HepG2 (cell line): Measurements from ENCODE around the gene BCKDHA. TPM values are rescaled to one million over a fixed set of nuclear protein-coding genes. Genes with fewer than 3 reads are reported as not detected.

Experiments
- FOSL2 ChIP-seq: sonication (generic); formaldehyde crosslinking; IDR thresholded peaks from 2 replicates; pipeline ENCODE4 v1.4.0; 2020; ENCODE audit warnings: missing genetic modification reagents
- GRHL1 ChIP-seq: sonication (generic); formaldehyde crosslinking; conservative IDR thresholded peaks from 2 replicates; pipeline ENCODE4 v1.8.0; 2022; ENCODE audit warnings: missing genetic modification reagents
- HNRNPUL1 ChIP-seq: fragments of 200-400 bp; formaldehyde crosslinking; IDR thresholded peaks from 2 replicates; pipeline ENCODE4 v1.6.1; 2017; ENCODE audit warnings: low read depth, mild to moderate bottlenecking, low read length, moderate library complexity
- IRF2 ChIP-seq: IDR thresholded peaks from 2 replicates; pipeline ENCODE4 v1.6.1; 2018; ENCODE audit warnings: missing genetic modification reagents, missing compliant biosample characterization
- KLF6 ChIP-seq: IDR thresholded peaks from 2 replicates; pipeline ENCODE4 v1.8.0; 2016; ENCODE audit warnings: missing biosample characterization, missing genetic modification reagents
- YEATS4 ChIP-seq: sonication (generic); formaldehyde crosslinking; IDR thresholded peaks from 2 replicates; pipeline ENCODE4 v1.4.0; 2020; ENCODE audit warnings: missing genetic modification reagents, borderline replicate concordance
- ZFY ChIP-seq: sonication (generic); formaldehyde crosslinking; IDR thresholded peaks from 2 replicates; pipeline ENCODE4 v1.4.0; 2020; ENCODE audit warnings: missing genetic modification reagents
- ZNF251 ChIP-seq: sonication (generic); formaldehyde crosslinking; IDR thresholded peaks from 2 replicates; pipeline ENCODE4 v1.9.0; 2021; ENCODE audit warnings: mild to moderate bottlenecking, missing genetic modification reagents
- ZNF460 ChIP-seq: sonication (generic); formaldehyde crosslinking; IDR thresholded peaks from 2 replicates; pipeline ENCODE4 v1.5.1; 2020; ENCODE audit warnings: missing genetic modification reagents, mild to moderate bottlenecking, borderline replicate concordance
- polyA plus RNA-seq, 8 experiments: library from polyadenylated mRNA; depleted of rRNA in 3 of 8; stranded (reverse) in 7 of 8; unstranded in 1 of 8; fragments of >200 nt; fragmentation: Illumina TruSeq in 4 of 8; extraction: Trizol in 4 of 8; gene quantifications; 2 replicates each; pipeline versions ENCODE4 v1.2.1 to v1.2.3, GENCODE V29; 2011 to 2016; ENCODE audit warnings: low read depth in 4 of 8, missing spikeins in 1 of 8, mixed read lengths in 1 of 8; ENCODE audit not compliant: insufficient read depth in 1 of 8
- total RNA-seq, 5 experiments: library from RNA; depleted of rRNA; stranded (reverse); fragments of >200 nt; fragmentation: Illumina TruSeq; extraction: Trizol; gene quantifications; 2 replicates each; pipeline ENCODE4 v1.2.3, GENCODE V29; 2016; ENCODE audit warnings: low read depth in 1 of 5
- TF ChIP-seq, protein P1 (sequence below): IDR thresholded peaks from 2 replicates; pipeline ENCODE4 v1.6.1; 2016; ENCODE audit warnings: low read depth, missing genetic modification reagents, missing compliant biosample characterization
- TF ChIP-seq, protein P2 (sequence below): fragments of 450-650 bp; IDR thresholded peaks from 2 replicates; pipeline ENCODE4 v1.6.1; 2017; ENCODE audit warnings: mild to moderate bottlenecking
- TF ChIP-seq, protein P3 (sequence below): sonication (generic); formaldehyde crosslinking; IDR thresholded peaks from 2 replicates; pipeline ENCODE4 v1.5.0; 2020; ENCODE audit warnings: missing genetic modification reagents
- TF ChIP-seq, protein P4 (sequence below): sonication (generic); formaldehyde crosslinking; IDR thresholded peaks from 2 replicates; pipeline ENCODE4; 2020; ENCODE audit warnings: missing genetic modification reagents, mild to moderate bottlenecking, borderline replicate concordance

The BCKDHA gene
- total and polyA plus RNA-seq, 2 of the 13 experiments (the other 11 are each of a cell fraction or from before 2014, with no cell fraction given): 11.8 to 31.5 TPM

DNA sequence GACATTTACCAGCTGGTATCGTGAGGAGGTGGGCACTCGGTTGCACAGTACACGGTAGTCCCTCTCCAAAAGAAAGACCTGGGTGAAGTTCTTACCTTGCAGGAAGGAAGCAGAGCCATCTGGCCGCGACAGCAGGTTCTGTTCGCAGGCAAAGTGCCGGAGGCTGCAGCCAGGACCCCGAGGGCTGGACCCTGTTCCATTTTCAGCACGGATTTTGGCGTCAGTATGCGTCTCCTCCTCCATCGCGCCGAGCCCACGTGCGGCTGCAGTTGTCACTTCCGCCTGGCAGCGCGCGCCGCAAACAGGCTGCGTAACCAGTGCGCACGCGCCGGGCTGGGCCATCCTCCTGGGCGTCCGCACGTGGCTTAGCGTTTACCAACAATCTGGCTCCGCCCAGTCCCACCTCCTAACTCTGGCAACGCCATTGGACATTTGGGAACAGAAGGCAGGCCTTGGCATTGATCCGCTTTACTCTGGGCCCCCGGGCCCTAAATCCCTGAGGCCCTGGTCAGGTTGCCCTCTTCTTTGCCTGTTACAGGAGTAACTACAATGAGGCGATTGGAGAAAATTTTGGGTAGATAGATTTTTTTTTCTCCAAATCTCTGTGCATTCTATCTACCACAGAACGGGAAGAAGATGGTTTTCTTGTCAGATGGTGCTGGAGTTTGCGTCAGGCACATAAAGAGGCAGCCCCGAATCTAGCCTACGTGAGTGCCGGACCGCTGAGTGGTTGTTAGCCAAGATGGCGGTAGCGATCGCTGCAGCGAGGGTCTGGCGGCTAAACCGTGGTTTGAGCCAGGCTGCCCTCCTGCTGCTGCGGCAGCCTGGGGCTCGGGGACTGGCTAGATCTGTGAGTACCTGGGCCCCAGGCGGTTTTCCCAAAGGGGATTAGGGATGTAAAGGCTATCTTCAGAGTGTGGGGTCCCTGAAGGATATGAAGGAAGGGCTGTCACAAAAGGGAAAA is at the start of gene BCKDHA, which contains the start of gene EXOSC5 (continued):
- TF ChIP-seq GRHL1 (CRISPR knock-in tag): no peak
- TF ChIP-seq YEATS4 (CRISPR knock-in tag): peak; percentile 98
- TF ChIP-seq HNRNPUL1: no peak
- TF ChIP-seq FOSL2: peak; percentile 55
- TF ChIP-seq ZNF460 (CRISPR knock-in tag): no peak; the same call in 1 of the 2 replicates
- TF ChIP-seq, protein P1, sequence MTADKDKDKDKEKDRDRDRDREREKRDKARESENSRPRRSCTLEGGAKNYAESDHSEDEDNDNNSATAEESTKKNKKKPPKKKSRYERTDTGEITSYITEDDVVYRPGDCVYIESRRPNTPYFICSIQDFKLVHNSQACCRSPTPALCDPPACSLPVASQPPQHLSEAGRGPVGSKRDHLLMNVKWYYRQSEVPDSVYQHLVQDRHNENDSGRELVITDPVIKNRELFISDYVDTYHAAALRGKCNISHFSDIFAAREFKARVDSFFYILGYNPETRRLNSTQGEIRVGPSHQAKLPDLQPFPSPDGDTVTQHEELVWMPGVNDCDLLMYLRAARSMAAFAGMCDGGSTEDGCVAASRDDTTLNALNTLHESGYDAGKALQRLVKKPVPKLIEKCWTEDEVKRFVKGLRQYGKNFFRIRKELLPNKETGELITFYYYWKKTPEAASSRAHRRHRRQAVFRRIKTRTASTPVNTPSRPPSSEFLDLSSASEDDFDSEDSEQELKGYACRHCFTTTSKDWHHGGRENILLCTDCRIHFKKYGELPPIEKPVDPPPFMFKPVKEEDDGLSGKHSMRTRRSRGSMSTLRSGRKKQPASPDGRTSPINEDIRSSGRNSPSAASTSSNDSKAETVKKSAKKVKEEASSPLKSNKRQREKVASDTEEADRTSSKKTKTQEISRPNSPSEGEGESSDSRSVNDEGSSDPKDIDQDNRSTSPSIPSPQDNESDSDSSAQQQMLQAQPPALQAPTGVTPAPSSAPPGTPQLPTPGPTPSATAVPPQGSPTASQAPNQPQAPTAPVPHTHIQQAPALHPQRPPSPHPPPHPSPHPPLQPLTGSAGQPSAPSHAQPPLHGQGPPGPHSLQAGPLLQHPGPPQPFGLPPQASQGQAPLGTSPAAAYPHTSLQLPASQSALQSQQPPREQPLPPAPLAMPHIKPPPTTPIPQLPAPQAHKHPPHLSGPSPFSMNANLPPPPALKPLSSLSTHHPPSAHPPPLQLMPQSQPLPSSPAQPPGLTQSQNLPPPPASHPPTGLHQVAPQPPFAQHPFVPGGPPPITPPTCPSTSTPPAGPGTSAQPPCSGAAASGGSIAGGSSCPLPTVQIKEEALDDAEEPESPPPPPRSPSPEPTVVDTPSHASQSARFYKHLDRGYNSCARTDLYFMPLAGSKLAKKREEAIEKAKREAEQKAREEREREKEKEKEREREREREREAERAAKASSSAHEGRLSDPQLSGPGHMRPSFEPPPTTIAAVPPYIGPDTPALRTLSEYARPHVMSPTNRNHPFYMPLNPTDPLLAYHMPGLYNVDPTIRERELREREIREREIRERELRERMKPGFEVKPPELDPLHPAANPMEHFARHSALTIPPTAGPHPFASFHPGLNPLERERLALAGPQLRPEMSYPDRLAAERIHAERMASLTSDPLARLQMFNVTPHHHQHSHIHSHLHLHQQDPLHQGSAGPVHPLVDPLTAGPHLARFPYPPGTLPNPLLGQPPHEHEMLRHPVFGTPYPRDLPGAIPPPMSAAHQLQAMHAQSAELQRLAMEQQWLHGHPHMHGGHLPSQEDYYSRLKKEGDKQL: 0 out of 2 replicates have a peak, but pooled peaks have one; percentile 6
- TF ChIP-seq IRF2 (CRISPR knock-in tag): no peak; the same call in none of the 2 replicates
- no peak for TF ChIP-seq ZNF251
- no peak for TF ChIP-seq KLF6 (CRISPR knock-in tag)
- TF ChIP-seq ZFY (CRISPR knock-in tag): peak; percentile 69
- TF ChIP-seq, protein P2, sequence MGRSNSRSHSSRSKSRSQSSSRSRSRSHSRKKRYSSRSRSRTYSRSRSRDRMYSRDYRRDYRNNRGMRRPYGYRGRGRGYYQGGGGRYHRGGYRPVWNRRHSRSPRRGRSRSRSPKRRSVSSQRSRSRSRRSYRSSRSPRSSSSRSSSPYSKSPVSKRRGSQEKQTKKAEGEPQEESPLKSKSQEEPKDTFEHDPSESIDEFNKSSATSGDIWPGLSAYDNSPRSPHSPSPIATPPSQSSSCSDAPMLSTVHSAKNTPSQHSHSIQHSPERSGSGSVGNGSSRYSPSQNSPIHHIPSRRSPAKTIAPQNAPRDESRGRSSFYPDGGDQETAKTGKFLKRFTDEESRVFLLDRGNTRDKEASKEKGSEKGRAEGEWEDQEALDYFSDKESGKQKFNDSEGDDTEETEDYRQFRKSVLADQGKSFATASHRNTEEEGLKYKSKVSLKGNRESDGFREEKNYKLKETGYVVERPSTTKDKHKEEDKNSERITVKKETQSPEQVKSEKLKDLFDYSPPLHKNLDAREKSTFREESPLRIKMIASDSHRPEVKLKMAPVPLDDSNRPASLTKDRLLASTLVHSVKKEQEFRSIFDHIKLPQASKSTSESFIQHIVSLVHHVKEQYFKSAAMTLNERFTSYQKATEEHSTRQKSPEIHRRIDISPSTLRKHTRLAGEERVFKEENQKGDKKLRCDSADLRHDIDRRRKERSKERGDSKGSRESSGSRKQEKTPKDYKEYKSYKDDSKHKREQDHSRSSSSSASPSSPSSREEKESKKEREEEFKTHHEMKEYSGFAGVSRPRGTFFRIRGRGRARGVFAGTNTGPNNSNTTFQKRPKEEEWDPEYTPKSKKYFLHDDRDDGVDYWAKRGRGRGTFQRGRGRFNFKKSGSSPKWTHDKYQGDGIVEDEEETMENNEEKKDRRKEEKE: no peak
- TF ChIP-seq, protein P3, sequence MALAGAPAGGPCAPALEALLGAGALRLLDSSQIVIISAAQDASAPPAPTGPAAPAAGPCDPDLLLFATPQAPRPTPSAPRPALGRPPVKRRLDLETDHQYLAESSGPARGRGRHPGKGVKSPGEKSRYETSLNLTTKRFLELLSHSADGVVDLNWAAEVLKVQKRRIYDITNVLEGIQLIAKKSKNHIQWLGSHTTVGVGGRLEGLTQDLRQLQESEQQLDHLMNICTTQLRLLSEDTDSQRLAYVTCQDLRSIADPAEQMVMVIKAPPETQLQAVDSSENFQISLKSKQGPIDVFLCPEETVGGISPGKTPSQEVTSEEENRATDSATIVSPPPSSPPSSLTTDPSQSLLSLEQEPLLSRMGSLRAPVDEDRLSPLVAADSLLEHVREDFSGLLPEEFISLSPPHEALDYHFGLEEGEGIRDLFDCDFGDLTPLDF: peak; percentile 84
- TF ChIP-seq, protein P4, sequence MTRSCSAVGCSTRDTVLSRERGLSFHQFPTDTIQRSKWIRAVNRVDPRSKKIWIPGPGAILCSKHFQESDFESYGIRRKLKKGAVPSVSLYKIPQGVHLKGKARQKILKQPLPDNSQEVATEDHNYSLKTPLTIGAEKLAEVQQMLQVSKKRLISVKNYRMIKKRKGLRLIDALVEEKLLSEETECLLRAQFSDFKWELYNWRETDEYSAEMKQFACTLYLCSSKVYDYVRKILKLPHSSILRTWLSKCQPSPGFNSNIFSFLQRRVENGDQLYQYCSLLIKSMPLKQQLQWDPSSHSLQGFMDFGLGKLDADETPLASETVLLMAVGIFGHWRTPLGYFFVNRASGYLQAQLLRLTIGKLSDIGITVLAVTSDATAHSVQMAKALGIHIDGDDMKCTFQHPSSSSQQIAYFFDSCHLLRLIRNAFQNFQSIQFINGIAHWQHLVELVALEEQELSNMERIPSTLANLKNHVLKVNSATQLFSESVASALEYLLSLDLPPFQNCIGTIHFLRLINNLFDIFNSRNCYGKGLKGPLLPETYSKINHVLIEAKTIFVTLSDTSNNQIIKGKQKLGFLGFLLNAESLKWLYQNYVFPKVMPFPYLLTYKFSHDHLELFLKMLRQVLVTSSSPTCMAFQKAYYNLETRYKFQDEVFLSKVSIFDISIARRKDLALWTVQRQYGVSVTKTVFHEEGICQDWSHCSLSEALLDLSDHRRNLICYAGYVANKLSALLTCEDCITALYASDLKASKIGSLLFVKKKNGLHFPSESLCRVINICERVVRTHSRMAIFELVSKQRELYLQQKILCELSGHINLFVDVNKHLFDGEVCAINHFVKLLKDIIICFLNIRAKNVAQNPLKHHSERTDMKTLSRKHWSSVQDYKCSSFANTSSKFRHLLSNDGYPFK: peak; percentile 99
